NCI-H1092 (cell line): ENCODE data around the gene FAM50A.
"Not testable (repeated sequence)": the region's sequence is repeated elsewhere in the genome, so short reads cannot be mapped to it uniquely, and the experiment has no call there.

ENCODE experiments used
- DNase-seq: peaks from one replicate; lab custom pipeline; 2025; lab: John Stamatoyannopoulos, UW

FAM50A gene

GRCh38 chrX:154485150-154486051 lies 41.5 kb downstream of the FAM50A start:
- DNase-seq: no peak

- no peak for DNase-seq
Observed at GRCh38 chrX:154486052-154486395, 42.1 kb downstream of the FAM50A start.

DNA sequence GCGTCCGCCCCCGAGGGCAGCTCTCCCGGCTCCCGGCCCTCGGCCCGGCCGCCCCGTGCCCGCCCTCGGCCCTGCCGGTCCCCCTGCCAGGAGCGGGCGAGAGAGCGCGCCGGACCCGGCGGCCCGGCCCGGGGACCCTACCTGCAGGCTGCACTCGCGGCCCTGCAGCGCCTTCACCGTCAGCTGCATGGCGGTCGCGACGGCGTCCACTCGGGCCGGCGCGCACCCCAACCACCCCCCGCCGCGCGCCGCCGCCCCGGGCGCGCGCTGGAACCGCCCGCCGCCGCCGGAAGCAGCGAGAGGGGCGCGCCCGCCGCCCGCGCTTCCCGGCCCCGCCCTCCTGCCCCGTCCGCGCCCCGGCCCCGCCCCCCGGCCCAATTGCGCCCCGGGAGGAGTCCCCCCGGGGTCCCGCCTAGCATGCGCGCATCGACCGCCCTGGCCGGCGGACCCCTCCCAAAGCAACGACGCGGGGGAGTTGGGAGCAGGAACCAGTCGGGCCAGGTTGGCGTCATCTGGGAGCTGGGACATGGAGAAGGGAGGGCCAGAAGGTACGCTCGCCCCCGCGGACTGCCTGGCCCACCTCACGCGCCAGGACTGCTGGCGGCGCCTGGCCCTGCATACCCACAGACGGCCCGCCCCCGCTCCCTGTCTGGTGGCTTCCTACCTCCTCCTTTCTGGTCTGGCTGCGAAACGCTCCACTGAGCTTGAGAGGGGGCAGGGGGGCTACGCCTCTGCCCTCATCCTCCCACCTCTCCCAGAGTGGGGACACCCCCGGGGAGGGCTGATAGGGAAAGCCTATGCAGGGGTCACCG lies 42.7 kb downstream of the FAM50A start, which contains the start of gene UBL4A:
Gene UBL4A, minus strand, starts transcription at position 220 of the 812 bp plus-strand sequence. Its CDS starts 31 bp downstream, at position 189.
- no peak for DNase-seq

- no peak for DNase-seq
Observed at GRCh38 chrX:154487518-154488290, 43.8 kb downstream of the FAM50A start.

DNA sequence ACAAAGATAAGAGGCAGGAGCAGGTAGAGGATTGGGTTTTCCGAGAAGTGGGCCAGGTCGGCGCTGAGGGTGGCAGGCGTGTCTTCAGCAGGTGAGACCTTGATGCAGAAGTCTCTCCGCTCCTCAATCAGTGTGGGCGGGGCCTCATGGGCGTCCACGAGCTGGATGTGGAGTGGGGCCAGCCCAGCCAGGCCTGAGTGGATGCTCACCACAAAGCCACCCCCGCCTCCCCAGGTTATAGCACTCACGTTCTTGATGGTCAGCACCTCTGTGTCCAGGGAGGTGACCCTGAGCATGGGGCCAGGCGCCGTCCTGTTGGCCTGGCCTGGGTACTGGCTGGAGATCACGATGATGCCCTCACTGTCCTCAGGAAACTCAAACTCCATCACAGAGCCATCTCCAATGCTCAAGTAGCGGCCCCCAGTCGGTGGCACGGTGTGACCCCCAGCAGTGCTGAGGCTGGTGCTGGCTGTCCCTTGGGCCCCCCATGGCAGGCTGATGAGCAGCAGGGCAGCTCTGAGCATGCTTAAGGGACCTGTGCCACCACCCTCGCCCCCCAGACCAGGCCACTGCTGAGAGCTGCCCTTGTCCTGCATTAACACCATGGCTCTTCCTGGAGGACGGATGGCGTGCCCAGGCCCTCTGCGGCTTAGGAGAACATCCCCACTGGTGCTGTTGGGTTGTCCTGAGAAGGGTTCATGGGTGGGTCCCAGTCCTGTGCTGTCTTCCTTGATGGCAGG lies 44.6 kb downstream of the FAM50A start:
- no peak for DNase-seq

- DNase-seq: no peak
Observed at GRCh38 chrX:154489182-154489581, 45.2 kb downstream of the FAM50A start.

- DNase-seq: no peak
Observed at GRCh38 chrX:154490021-154490413, 46.1 kb downstream of the FAM50A start.

GRCh38 chrX:154490414-154491083 lies 46.6 kb downstream of the FAM50A start, which contains the start of gene SLC10A3:
Gene SLC10A3 (minus strand): TSS chrX:154490629. CDS start chrX:154488940, 1,689 bp downstream.
- DNase-seq: peak; percentile 93

DNA sequence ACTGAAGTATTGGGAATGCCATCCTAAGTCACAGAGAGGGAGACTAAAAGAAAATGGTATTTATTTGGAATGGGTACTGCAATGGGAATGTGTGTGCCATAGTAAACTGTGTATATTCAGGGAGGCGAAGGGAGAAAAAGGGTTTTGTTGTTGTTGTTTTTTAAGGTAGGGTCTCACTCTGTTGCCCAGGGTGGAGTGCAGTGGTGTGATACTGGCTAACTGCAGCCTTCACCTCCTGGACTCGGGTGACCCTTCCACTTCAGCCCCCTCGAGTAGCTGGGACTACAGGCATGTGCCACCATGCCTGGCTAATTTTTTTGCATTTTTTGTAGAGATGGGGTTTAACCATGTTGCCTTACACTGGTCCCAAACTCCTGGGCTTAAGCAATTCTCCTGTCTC lies 50.8 kb downstream of the FAM50A start:
- DNase-seq: no peak

- DNase-seq: no peak
Observed at GRCh38 chrX:154495472-154495922, 51.6 kb downstream of the FAM50A start.

- not testable (repeated sequence) for DNase-seq
Observed at GRCh38 chrX:154496591-154497137, 52.7 kb downstream of the FAM50A start.
